IMR-90 (cell line): ENCODE measurements around the gene DCAF15.

ENCODE experiments used
- CEBPB ChIP-seq: IDR thresholded peaks from 2 replicates; pipeline ENCODE4 v1.6.1; 2012; ENCODE audit warnings: low read depth, low read length, improper control_type of control experiment
- CTCF ChIP-seq: conservative IDR thresholded peaks from 2 replicates; pipeline ENCODE4 v1.5.1; 2012; ENCODE audit warnings: mild to moderate bottlenecking, low read depth, low read length, improper control_type of control experiment
- ELK1 ChIP-seq: fragments of 150-350 bp; IDR thresholded peaks from 2 replicates; pipeline ENCODE4 v1.6.1; 2016; ENCODE audit warnings: low read depth, mild to moderate bottlenecking, low read length, moderate library complexity, borderline replicate concordance
- MAFK ChIP-seq: IDR thresholded peaks from 2 replicates; pipeline ENCODE4 v1.6.1; 2012; ENCODE audit warnings: low read depth, low read length, improper control_type of control experiment
- MAZ ChIP-seq: IDR thresholded peaks from 2 replicates; pipeline ENCODE4 v1.6.1; 2012; ENCODE audit warnings: low read depth, mild to moderate bottlenecking, low read length, improper control_type of control experiment, moderate library complexity, borderline replicate concordance
- MXI1 ChIP-seq: IDR thresholded peaks from 2 replicates; pipeline ENCODE4 v1.6.1; 2012; ENCODE audit warnings: low read depth, mild to moderate bottlenecking, low read length, moderate library complexity, borderline replicate concordance
- POLR2A ChIP-seq: IDR thresholded peaks from 2 replicates; pipeline ENCODE4 v1.6.1; 2012; ENCODE audit warnings: mild to moderate bottlenecking, low read depth, low read length
- RAD21 ChIP-seq: IDR thresholded peaks from 2 replicates; pipeline ENCODE4 v1.6.1; 2012; ENCODE audit warnings: low read length, improper control_type of control experiment
- RCOR1 ChIP-seq: IDR thresholded peaks from 2 replicates; pipeline ENCODE4 v1.6.1; 2012; ENCODE audit warnings: mild to moderate bottlenecking, low read length, improper control_type of control experiment; ENCODE audit not compliant: insufficient replicate concordance
- RFX5 ChIP-seq: IDR thresholded peaks from 2 replicates; pipeline ENCODE4 v1.8.0; 2012; ENCODE audit warnings: low read depth, mild to moderate bottlenecking, low read length, moderate library complexity
- SMC3 ChIP-seq: fragments of 150-350 bp; IDR thresholded peaks from 2 replicates; pipeline ENCODE4 v1.6.1; 2016; ENCODE audit warnings: low read depth, mild to moderate bottlenecking, antibody characterized with exemption, low read length, moderate library complexity
- TF ChIP-seq, protein P1 (sequence below): fragments of 150-350 bp; IDR thresholded peaks from 2 replicates; pipeline ENCODE4 v1.6.1; 2017; ENCODE audit warnings: mild to moderate bottlenecking, antibody characterized with exemption, low read length, low read depth

DNA sequence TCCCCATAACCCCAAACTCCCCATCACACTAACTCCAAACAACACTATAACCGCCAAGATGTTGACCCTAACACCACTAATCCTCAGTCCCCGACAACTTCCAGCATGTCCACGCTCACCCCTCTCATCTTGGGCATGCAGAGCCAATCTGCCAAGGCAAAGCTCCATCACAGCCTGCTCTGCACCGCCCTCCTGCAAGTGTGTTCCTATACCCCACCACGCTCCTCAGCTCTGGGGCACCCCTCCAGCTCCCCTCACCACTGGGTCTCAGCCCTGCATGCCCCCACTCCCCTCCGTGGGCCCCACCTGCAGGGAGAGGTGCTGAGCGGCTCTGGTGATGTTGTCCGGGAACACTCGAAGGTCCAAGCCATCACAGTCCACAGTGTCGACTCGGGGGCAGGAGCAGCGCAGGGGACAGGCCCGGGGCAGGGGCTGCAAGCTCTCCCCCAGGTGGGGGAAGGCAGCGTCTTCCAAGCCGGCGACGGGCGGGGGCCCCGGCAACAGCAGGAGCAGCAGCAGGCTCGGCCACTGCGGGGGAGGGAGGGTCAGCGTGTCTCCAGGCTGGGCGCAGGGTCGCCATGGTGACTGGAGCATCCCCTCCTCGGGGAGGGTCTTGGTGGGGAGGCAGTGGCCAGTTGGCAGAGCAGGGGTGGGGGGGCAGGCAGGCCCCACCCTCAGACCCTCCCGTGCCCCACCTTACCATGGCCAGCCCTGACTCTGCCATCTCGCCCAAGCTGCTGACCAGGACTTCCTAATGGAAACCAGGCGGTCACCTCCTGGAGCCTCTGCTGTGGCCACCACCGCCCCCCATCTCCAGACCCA, 14.6 kb upstream of the DCAF15 start:
- TF ChIP-seq CTCF (no peak), POLR2A (no peak), MXI1 (no peak), RAD21 (no peak), CEBPB (no peak), RFX5 (no peak), MAZ (no peak; the same call in 1 of the 2 replicates), RCOR1 (no peak), ELK1 (no peak), MAFK (no peak), SMC3 (no peak)
- TF ChIP-seq, protein P1, sequence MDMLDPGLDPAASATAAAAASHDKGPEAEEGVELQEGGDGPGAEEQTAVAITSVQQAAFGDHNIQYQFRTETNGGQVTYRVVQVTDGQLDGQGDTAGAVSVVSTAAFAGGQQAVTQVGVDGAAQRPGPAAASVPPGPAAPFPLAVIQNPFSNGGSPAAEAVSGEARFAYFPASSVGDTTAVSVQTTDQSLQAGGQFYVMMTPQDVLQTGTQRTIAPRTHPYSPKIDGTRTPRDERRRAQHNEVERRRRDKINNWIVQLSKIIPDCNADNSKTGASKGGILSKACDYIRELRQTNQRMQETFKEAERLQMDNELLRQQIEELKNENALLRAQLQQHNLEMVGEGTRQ: no peak
